Uterus (tissue), 4 donors: Measurements from ENCODE around the gene TXNDC15. TPM values are rescaled to one million over a fixed set of nuclear protein-coding genes. Genes with fewer than 3 reads are reported as not detected.
A peak's percentile ranks its signal among the peaks of the same experiment; 100 is the strongest.
"Not testable (repeated sequence)": the region's sequence is repeated elsewhere in the genome, so short reads cannot be mapped to it uniquely, and the experiment has no call there.

Experiments
- DNase-seq, 2 donors: peaks; one replicate each; pipeline ENCODE4 v3.0.0-alpha.2; 2019 to 2020
- H3K27ac ChIP-seq, 2 donors: fragments of 200-600 bp; sonication (generic); 1 replicate in 1 of 2; 2 replicates in 1 of 2; pipeline ENCODE4 v1.5.1; 2016 to 2018
- H3K27me3 ChIP-seq, 2 donors: fragments of 200-600 bp; sonication (generic); one replicate each; pipeline ENCODE4 v1.5.1; 2018 to 2019; ENCODE audit warnings: control low read depth in 1 of 2
- H3K36me3 ChIP-seq, 2 donors: fragments of 200-600 bp; sonication (generic); one replicate each; pipeline ENCODE4 v1.5.1; 2019; ENCODE audit warnings: control low read depth in 1 of 2
- H3K4me1 ChIP-seq, 2 donors: fragments of 200-600 bp; sonication (generic); one replicate each; pipeline ENCODE4 v1.5.1; 2018 to 2019; ENCODE audit warnings: control low read depth in 1 of 2
- H3K4me3 ChIP-seq, 2 donors: fragments of 200-600 bp; sonication (generic); 1 replicate in 1 of 2; 2 replicates in 1 of 2; pipeline ENCODE4 v1.5.1; 2018 to 2019; ENCODE audit warnings: mild to moderate bottlenecking in 1 of 2
- H3K9me3 ChIP-seq, 2 donors: fragments of 200-600 bp; sonication (generic); one replicate each; pipeline ENCODE4 v1.5.1; 2019; ENCODE audit warnings: control low read depth in 1 of 2
- POLR2A ChIP-seq, 2 donors: fragments of 450-650 bp; IDR thresholded peaks; one replicate each; pipeline ENCODE4 v1.6.1; 2016; ENCODE audit warnings: antibody characterized with exemption in 2 of 2, mild to moderate bottlenecking in 1 of 2, moderate library complexity in 1 of 2
- intact Hi-C: fragments of 100-400 bp; cut with DNase I; formaldehyde crosslinking; loops from one replicate; pipeline ENCODE4 v1.15.1; 2023; ENCODE audit warnings: low total_unique reads
- total RNA-seq, 4 donors: library from RNA; depleted of rRNA in 3 of 4; stranded (reverse); fragments of >200 nt in 3 of 4; gene quantifications; one replicate each; pipeline versions ENCODE4 v1.1.0 to v1.2.4, GENCODE V29; 2014 to 2023
- TF ChIP-seq, protein P1 (sequence below), 4 experiments: fragments of 200-600 bp in 2 of 4; fragments of 450-650 bp in 2 of 4; sonication (generic) in 2 of 4; IDR thresholded peaks; one replicate each; pipeline ENCODE4 v1.5.1; 2016 to 2019; ENCODE audit warnings: antibody characterized with exemption in 4 of 4, mild to moderate bottlenecking in 2 of 4, moderate library complexity in 1 of 4
- donor health status: DM: yes; HTN: yes; CAD: no.

Gene TXNDC15
- total RNA-seq, 4 donors from 2014 or later, result 53.5 to 175 (median 113) TPM

DNA sequence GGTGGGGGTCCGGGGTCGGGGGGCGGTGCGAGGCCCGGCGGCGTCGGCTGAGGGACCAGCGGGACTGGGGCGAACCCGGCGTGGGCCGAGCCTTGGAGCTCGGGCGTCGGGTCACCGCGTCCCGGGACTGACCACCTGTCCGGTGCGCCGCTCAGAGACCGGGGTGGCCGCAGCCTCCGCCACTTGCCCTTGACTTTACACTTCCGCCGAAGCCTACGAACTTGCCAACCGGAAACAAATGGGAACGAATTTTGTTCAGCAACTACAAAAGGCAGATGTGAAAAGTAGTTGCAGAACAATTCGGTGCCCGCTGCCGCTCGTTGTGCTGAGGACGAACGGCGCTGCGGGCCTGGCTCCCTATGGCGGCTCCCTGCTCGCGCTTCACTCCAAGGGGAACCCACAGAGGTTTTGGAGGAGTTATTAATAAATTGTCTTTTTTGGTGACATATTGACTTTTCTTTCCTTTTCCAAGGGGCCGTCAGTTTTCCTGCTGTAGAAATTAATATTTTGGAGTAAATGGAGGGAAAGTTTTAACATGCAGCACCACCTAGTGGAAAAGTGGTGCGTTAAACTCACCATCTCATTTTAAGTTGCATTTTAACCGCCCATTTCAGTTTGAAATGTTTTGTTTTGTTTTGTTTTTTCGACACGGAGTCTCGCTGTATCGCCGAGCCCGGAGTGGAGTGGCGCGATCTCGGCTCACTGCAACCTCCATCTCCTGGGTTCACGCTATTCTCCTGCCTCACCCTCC, 31.2 kb downstream of the TXNDC15 start:
- DNase-seq, result peak; percentile 18 to 49
- Histone ChIP-seq H3K27me3 (no peaks in the 10 kb centered on the region), H3K4me1 (no peaks in the 10 kb centered on the region), H3K36me3 (no peaks in the 10 kb centered on the region), H3K9me3 (no peaks in the 10 kb centered on the region), H3K27ac (peak overlapping the region; percentile 95 to 100), H3K4me3 (peak overlapping the region; percentile 49 to 96)
- intact Hi-C loops, result no loop called here
- TF ChIP-seq POLR2A (IDR thresholded peaks at IDR 0.05), result no peak
- TF ChIP-seq, protein P1, sequence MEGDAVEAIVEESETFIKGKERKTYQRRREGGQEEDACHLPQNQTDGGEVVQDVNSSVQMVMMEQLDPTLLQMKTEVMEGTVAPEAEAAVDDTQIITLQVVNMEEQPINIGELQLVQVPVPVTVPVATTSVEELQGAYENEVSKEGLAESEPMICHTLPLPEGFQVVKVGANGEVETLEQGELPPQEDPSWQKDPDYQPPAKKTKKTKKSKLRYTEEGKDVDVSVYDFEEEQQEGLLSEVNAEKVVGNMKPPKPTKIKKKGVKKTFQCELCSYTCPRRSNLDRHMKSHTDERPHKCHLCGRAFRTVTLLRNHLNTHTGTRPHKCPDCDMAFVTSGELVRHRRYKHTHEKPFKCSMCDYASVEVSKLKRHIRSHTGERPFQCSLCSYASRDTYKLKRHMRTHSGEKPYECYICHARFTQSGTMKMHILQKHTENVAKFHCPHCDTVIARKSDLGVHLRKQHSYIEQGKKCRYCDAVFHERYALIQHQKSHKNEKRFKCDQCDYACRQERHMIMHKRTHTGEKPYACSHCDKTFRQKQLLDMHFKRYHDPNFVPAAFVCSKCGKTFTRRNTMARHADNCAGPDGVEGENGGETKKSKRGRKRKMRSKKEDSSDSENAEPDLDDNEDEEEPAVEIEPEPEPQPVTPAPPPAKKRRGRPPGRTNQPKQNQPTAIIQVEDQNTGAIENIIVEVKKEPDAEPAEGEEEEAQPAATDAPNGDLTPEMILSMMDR (IDR thresholded peaks at IDR 0.05), result peak; percentile 69 to 74 (median 72)

DNA sequence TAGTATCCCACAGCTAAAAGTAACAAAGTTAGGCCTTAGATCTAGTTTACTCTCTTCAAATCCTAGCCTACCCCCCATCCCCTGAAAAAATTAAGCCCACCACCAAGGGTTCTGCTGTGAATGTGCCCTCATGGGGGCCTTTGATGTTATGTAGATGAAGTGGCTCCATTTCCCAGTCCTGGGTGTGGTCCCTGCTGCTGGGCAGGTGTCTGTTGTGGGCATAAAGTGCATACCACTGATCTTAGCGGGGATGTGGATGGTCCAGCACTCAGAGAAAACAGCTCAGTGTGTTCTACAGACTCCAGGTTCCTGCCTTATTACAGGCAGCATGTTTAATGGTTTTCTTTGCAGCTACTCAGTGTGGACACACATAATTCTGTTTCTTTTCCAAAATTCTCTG, 32.6 kb downstream of the TXNDC15 start:
- Histone ChIP-seq H3K36me3 (no peaks in the 10 kb centered on the region), H3K27me3 (no peaks in the 10 kb centered on the region), H3K9me3 (no peaks in the 10 kb centered on the region), H3K4me3 (no peak overlapping the region), H3K27ac (no peak overlapping the region), H3K4me1 (no peaks in the 10 kb centered on the region)
- DNase-seq, result no peak
- TF ChIP-seq, protein P1 (IDR thresholded peaks at IDR 0.05), result no peak
- no peak for TF ChIP-seq POLR2A (IDR thresholded peaks at IDR 0.05)
- intact Hi-C loops, result no loop called here

DNA sequence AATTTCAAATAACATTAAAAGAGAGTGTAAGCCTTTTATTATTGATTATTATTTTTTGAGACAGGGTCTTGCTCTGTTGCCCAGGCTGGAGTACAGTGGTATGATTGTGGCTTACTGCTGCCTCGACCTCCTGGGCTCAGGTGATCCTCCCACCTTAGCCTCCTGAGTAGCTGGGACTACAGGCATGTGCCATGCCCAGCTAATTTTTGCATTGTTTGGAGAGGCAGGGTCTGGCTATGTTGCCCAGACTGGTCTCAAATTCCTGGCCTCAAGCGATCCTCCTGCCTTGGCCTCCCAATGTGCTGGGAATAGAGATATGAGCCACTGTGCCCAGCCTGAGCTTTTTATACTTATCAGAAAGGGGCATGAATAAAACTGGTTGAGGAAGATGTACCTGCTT, 36.6 kb downstream of the TXNDC15 start:
- intact Hi-C loops, H3K4me3 ChIP-seq, H3K27me3 ChIP-seq, DNase-seq, H3K27ac ChIP-seq, H3K4me1 ChIP-seq, H3K9me3 ChIP-seq, H3K36me3 ChIP-seq: not testable (repeated sequence)

DNA sequence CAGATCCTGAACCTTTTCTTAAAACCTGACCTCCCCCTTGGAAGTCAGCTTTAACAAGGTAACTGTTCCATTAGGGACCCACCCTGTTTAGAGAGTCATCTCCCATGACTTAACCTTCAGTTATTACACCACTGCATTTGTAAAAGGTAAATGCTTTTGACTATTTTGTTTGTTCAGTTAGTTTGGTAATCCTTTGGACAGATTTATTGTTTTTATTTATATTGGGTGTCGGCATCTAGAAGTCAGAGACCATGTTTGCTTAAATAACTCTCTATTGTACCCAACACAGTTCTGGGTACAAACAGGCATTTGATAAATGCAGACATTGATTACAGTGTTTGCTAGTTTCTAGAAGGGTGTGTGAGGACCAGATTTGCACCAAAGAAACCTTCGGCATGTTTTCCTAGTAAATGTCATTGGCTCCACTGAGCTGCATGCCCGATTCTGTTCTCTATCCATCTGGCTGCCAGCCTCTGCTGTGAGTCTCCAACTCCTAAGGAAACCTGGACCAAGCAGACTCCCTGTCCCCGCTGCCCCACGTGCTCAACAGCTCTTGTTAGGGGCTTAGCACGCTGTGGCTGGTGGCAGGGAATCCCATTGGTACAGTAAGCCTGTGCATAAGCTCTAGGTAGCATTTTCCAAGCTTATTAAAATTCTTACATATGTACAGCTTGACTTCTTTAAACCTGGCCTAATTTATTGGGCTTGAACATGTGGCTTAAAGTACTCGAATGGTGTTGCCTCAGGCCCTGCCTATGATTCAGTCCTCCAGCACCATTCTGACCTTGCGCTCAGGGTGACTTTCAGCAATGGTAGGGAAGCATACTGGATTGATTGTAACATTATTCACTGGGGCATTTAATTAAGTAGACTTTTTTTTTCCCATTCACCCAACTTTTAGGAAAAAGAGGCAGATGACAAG, 37.4 kb downstream of the TXNDC15 start:
- Histone ChIP-seq H3K36me3 (no peaks in the 10 kb centered on the region), H3K4me3 (no peak overlapping the region), H3K27ac (no peak overlapping the region), H3K27me3 (no peaks in the 10 kb centered on the region), H3K4me1 (no peaks in the 10 kb centered on the region), H3K9me3 (no peaks in the 10 kb centered on the region)
- intact Hi-C loops, result no loop called here
- DNase-seq, result no peak
- TF ChIP-seq, protein P1 (IDR thresholded peaks at IDR 0.05), result no peak
- no peak for TF ChIP-seq POLR2A (IDR thresholded peaks at IDR 0.05)

DNA sequence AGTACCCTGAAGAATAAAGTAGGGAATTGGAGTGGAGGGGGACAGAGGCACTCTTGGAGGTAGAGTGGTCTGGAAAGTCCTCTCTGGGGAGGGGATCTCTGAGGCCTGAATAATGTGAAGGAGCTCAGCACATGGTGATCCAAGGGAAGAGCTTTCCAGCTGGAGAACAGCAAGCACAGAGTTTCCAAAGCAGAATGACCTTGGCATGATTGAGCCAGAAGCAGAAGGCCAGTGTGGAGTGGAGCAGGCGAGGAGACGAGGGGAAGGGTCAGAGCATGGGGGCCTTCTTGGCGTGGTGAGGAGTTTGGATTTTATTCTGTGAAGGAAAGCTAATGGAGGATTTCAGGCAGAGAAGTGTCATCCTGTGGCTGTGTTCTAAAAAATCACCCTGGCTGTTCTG, 39.1 kb downstream of the TXNDC15 start:
- DNase-seq, result no peak
- Histone ChIP-seq H3K9me3 (no peaks in the 10 kb centered on the region), H3K27me3 (no peaks in the 10 kb centered on the region), H3K27ac (no peak overlapping the region), H3K4me3 (no peak overlapping the region), H3K36me3 (no peaks in the 10 kb centered on the region), H3K4me1 (no peaks in the 10 kb centered on the region)
- no peak for TF ChIP-seq POLR2A (IDR thresholded peaks at IDR 0.05)
- TF ChIP-seq, protein P1 (IDR thresholded peaks at IDR 0.05), result no peak
- intact Hi-C loops, result no loop called here
